Measurements from ENCODE around the gene SKA1. TPM values are rescaled to one million over a fixed set of nuclear protein-coding genes. Genes with fewer than 3 reads are reported as not detected.

SKA1 gene
- total RNA-seq, 2 experiments from 2014 or later, result 29.4 to 32.2 TPM

DNA sequence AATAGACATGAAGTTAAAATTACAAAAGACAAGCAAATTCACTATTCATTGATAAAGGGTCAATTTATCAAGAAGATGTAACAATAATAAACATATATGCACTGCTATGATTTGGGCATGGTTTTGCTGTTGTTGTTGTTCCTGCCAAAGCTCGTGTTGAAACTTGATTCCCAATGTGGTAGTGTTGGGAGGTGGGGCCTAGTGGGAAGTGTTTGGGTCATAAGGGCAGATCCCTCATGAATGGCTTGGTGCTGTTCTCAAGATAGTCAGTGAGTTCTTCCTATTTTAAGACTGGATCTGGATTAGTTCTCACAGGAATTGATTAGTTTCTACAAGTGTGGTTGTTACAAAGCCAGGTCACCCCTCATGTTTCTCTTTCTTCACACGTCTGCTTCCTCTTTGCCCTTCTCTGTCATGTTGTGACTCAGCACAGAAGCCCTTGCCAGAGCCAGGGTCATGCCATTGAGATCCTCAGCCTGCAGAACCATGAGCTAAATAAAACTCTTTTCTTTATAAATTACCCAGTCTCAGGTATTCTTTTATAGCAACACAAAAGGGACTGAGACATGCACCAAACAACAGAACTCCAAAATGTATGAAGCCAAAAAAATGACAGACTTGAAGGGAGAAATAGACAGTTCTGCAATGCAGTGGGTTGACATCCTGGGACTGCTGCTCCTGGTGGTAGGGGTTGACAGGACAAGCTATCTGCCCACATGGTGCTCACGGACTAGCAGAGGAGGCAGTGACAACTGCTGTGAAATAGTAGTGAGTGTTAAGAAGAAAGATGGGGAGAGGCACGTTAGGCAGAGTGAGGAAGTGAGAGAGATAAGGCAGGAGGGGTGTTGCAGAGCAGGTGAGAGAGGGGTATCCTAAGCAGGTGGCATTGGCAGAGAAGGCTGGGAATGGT is 18.6 kb upstream of the SKA1 start:
- Mint-ChIP-seq H3K36me3 (ENCODE audit: low read depth) (no peaks in the 10 kb centered on the region), H3K4me3 (no peak overlapping the region), H3K27ac (no peak overlapping the region), H3K4me1 (ENCODE audit: low read depth) (peaks cover 9% of the 10 kb centered on the region), H3K27me3 (peaks cover 18% of the 10 kb centered on the region), H3K9me3 (no peaks in the 10 kb centered on the region)
- POLR2A ChIA-PET, result no interaction called here
- DNase-seq (peak; percentile 36), ATAC-seq (peak; percentile 77)
- CTCF ChIA-PET, result interaction anchor here (0.6 to 5.4 kb wide), 59 partner anchors 13 to 1681 kb away, joined by 3 to 66 read pairs (median 5); partner anchors contain the start of genes CFAP53, MBD1, MYO5B and SKA1
- TF ChIP-seq, protein P1, sequence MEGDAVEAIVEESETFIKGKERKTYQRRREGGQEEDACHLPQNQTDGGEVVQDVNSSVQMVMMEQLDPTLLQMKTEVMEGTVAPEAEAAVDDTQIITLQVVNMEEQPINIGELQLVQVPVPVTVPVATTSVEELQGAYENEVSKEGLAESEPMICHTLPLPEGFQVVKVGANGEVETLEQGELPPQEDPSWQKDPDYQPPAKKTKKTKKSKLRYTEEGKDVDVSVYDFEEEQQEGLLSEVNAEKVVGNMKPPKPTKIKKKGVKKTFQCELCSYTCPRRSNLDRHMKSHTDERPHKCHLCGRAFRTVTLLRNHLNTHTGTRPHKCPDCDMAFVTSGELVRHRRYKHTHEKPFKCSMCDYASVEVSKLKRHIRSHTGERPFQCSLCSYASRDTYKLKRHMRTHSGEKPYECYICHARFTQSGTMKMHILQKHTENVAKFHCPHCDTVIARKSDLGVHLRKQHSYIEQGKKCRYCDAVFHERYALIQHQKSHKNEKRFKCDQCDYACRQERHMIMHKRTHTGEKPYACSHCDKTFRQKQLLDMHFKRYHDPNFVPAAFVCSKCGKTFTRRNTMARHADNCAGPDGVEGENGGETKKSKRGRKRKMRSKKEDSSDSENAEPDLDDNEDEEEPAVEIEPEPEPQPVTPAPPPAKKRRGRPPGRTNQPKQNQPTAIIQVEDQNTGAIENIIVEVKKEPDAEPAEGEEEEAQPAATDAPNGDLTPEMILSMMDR (IDR thresholded peaks at IDR 0.05), result peak; percentile 30
- intact Hi-C loops (cut with micrococcal nuclease), result no loop called here

DNA sequence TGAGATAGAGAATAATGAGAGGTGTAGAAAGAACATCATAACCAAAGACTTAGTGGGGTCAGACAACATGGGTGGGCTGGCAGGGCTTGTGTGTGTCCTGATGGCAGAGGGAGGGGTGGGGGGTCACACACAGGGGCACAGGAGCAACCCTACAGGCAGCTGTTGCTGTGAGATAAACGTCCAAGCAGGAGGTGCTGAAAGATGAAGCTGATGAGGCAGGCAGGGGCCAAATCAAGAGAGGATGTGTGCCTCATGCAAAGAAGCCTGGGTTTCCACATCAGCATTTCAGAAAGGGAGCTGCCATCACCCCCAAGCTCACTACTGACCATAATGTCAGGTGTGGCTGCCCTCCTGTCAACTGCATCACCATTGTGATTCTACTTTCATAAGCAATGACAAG is 16.0 kb upstream of the SKA1 start:
- Mint-ChIP-seq H3K9me3 (no peaks in the 10 kb centered on the region), H3K27ac (no peak overlapping the region), H3K4me3 (no peak overlapping the region), H3K4me1 (ENCODE audit: low read depth) (peaks cover 9% of the 10 kb centered on the region), H3K27me3 (peaks cover 1% of the 10 kb centered on the region), H3K36me3 (ENCODE audit: low read depth) (no peaks in the 10 kb centered on the region)
- intact Hi-C loops (cut with micrococcal nuclease), result no loop called here
- ATAC-seq (no peak), DNase-seq (no peak)
- TF ChIP-seq, protein P1 (IDR thresholded peaks at IDR 0.05), result no peak
- ChIA-PET CTCF (interaction anchor here (0.9 to 1.1 kb wide), 2 partner anchors 9 to 140 kb away, joined by 4 read pairs; no protein-coding TSS in a partner anchor), POLR2A (interaction anchor here (1.0 kb wide), 1 partner anchor 15 kb away, joined by 3 read pairs; no protein-coding TSS in a partner anchor)

DNA sequence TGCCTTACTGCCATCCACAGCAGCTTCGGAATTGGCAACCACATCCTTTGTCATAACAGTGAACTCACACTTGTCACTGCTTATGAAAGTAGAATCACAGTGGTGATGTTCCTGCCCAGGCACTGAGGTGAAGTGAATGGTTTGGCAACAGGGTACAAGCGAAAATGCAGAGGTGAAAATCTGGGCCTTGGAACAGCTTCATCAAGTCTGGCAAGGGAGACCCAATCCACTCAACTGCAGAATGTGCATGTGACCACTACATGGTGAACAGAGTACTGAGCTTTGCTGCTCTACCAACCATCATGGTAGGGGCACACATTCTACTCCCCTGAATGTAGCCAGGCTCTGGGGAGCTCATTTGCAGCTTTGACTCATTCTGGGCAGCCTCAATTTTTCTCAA is 15.0 kb upstream of the SKA1 start:
- no peaks in the 10 kb centered on the region for H3K9me3 Mint-ChIP-seq
- no peak overlapping the region for H3K4me3 Mint-ChIP-seq
- H3K4me1 Mint-ChIP-seq (ENCODE audit: low read depth), result peaks cover 9% of the 10 kb centered on the region
- peaks cover 1% of the 10 kb centered on the region for H3K27me3 Mint-ChIP-seq
- no peak overlapping the region for H3K27ac Mint-ChIP-seq
- ATAC-seq (no peak), DNase-seq (no peak)
- TF ChIP-seq, protein P1 (IDR thresholded peaks at IDR 0.05), result no peak
- no peaks in the 10 kb centered on the region for H3K36me3 Mint-ChIP-seq (ENCODE audit: low read depth)
- ChIA-PET POLR2A (interaction anchor here (1.0 kb wide), 1 partner anchor 14 kb away, joined by 3 read pairs; no protein-coding TSS in a partner anchor), CTCF (interaction anchor here (0.9 kb wide), 1 partner anchor 141 kb away, joined by 4 read pairs; no protein-coding TSS in a partner anchor)
- intact Hi-C loops (cut with micrococcal nuclease), result no loop called here

DNA sequence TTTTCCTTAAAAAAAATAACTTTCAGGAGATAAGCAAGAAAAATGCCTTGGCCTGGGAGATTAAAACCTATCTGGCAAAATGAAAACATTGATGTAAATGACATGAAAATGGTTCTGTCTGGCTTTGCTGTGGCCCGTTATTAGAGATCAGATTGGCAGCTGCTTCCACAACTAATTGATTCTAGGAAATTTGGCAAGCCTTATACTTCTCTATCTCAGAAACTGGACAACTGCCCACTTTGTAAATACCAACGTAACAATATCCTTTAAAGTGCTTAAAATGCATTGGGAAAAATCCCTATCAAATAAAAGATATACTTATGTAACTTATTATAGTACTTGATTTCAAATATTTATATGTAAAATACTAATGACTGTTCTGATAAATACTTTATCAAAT is 14.2 kb upstream of the SKA1 start:
- Mint-ChIP-seq H3K4me3 (no peak overlapping the region), H3K9me3 (no peaks in the 10 kb centered on the region), H3K4me1 (ENCODE audit: low read depth) (peaks cover 9% of the 10 kb centered on the region), H3K27ac (no peak overlapping the region), H3K27me3 (peaks cover 4% of the 10 kb centered on the region), H3K36me3 (ENCODE audit: low read depth) (no peaks in the 10 kb centered on the region)
- ChIA-PET POLR2A (no interaction called here), CTCF (no interaction called here)
- no peak for ATAC-seq
- no peak for DNase-seq
- TF ChIP-seq, protein P1 (IDR thresholded peaks at IDR 0.05), result no peak
- intact Hi-C loops (cut with micrococcal nuclease), result no loop called here

DNA sequence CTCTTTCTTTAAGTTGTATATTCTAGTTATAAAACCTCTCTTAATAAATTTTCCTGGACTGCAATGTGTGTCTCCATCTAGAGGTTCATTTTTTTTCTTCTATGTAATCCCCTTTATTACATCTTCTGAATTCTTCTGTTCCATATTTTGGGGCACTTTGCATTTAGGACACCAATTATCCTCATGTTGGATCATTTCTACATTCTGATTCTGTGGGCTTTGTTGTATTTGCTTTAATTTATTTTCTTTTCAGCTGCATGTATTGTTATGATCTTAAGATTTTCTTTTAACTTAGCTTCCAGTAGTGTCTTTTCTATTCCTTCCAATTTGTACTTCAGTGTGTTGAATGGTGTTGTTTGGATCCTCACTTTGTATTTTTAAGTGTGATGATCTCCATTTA is 5.2 kb upstream of the SKA1 start:
- TF ChIP-seq, protein P1 (IDR thresholded peaks at IDR 0.05), result no peak
- ChIA-PET CTCF (interaction anchor here (1.5 kb wide), 1 partner anchor 12 kb away, joined by 4 read pairs; no protein-coding TSS in a partner anchor), POLR2A (no interaction called here)
- Mint-ChIP-seq H3K27ac (no peak overlapping the region), H3K36me3 (ENCODE audit: low read depth) (peaks cover 10% of the 10 kb centered on the region), H3K4me1 (ENCODE audit: low read depth) (peaks cover 4% of the 10 kb centered on the region), H3K27me3 (peaks cover 33% of the 10 kb centered on the region), H3K4me3 (no peak overlapping the region), H3K9me3 (peaks cover 3% of the 10 kb centered on the region)
- intact Hi-C loops (cut with micrococcal nuclease), result no loop called here
- no peak for DNase-seq
- no peak for ATAC-seq

Data from activated CD8-positive, alpha-beta T cell treated with anti-CD3 and anti-CD28 coated beads for 36 hours (primary cell).